ENCODE measurements around the gene TIGD1. TPM values are rescaled to one million over a fixed set of nuclear protein-coding genes. Genes with fewer than 3 reads are reported as not detected.

The TIGD1 gene
- total RNA-seq, 5 donors from 2014 or later (not counting 1 experiment from before 2014, with no cell fraction given) = 15.6 to 20.4 (median 16.9) TPM

- peak in 1 of 4 experiments; percentile 16 for ATAC-seq (replicated peaks in 1 of 4)
- no peaks in the 10 kb centered on the region for H3K27me3 Mint-ChIP-seq
- no peaks in the 10 kb centered on the region for H3K27me3 ChIP-seq (replicated peaks in 1 of 2; ENCODE audit: control insufficient read depth in 2 of 2, extremely low read depth in 1 of 2, insufficient read depth in 2 of 2, low read length in 1 of 2)
- H3K4me1 Mint-ChIP-seq = peaks cover 78 to 82% (median 79%) of the 10 kb centered on the region in 3 donors
- peaks cover 8 to 42% of the 10 kb centered on the region in 2 experiments for H3K4me1 ChIP-seq (ENCODE audit: control insufficient read depth in 1 of 2, extremely low read depth in 1 of 2, insufficient read depth in 2 of 2, low read length in 2 of 2)
- peaks cover 0 to 4% (median 4%) of the 10 kb centered on the region in 3 donors for H3K9me3 Mint-ChIP-seq
- WGBS (ENCODE audit: insufficient coverage) = 2% methylated on average over 10 of the region's 21 CpGs
- H3K36me3 ChIP-seq (ENCODE audit: control insufficient read depth in 2 of 2, extremely low read depth in 1 of 2, insufficient read depth in 1 of 2, low read length in 1 of 2) = peaks cover 0 to 9% of the 10 kb centered on the region in 2 donors
- H3K9me3 ChIP-seq = no peaks in the 10 kb centered on the region
- CTCF ChIA-PET = no interaction called here
- H3K4me3 ChIP-seq (ENCODE audit: control insufficient read depth in 1 of 2, extremely low read depth in 1 of 2, low read length in 1 of 2) = peak overlapping the region; percentile 90 to 98
- peak overlapping the region; percentile 92 for H3K27ac ChIP-seq (ENCODE audit: low read length)
- peaks cover 32% of the 10 kb centered on the region for H3K36me3 Mint-ChIP-seq
- POLR2A ChIA-PET = no interaction called here
- peak overlapping the region; percentile 99 to 100 for H3K27ac Mint-ChIP-seq
- DNase-seq = no peak
- H3K4me3 Mint-ChIP-seq = peak overlapping the region; percentile 98 to 100 (median 99)
Measured at GRCh38 chr2:232549655-232550353, 553 bp downstream of the TIGD1 start.

- Mint-ChIP-seq H3K36me3 (peaks cover 31% of the 10 kb centered on the region), H3K27me3 (no peaks in the 10 kb centered on the region), H3K9me3 (peaks cover 0 to 4% (median 4%) of the 10 kb centered on the region in 3 donors), H3K27ac (peak overlapping the region in 1 of 2 donors; percentile 9), H3K4me1 (peaks cover 69 to 77% (median 69%) of the 10 kb centered on the region in 3 donors), H3K4me3 (no peak overlapping the region)
- H3K9me3 ChIP-seq = no peaks in the 10 kb centered on the region
- peaks cover 0 to 13% of the 10 kb centered on the region in 2 donors for H3K36me3 ChIP-seq (ENCODE audit: control insufficient read depth in 2 of 2, extremely low read depth in 1 of 2, insufficient read depth in 1 of 2, low read length in 1 of 2)
- no CpG with 5 or more reads among the region's 6 CpGs for WGBS (ENCODE audit: insufficient coverage)
- no peak overlapping the region for H3K27ac ChIP-seq (ENCODE audit: low read length)
- H3K4me1 ChIP-seq (ENCODE audit: control insufficient read depth in 1 of 2, extremely low read depth in 1 of 2, insufficient read depth in 2 of 2, low read length in 2 of 2) = peaks cover 8 to 39% of the 10 kb centered on the region in 2 experiments
- ChIA-PET POLR2A (no interaction called here), CTCF (no interaction called here)
- H3K4me3 ChIP-seq (ENCODE audit: control insufficient read depth in 1 of 2, extremely low read depth in 1 of 2, low read length in 1 of 2) = no peak overlapping the region
- ATAC-seq (replicated peaks in 1 of 4) = no peak
- no peaks in the 10 kb centered on the region for H3K27me3 ChIP-seq (replicated peaks in 1 of 2; ENCODE audit: control insufficient read depth in 2 of 2, extremely low read depth in 1 of 2, insufficient read depth in 2 of 2, low read length in 1 of 2)
- DNase-seq = no peak
Measured at GRCh38 chr2:232547991-232548390, 2.4 kb downstream of the TIGD1 start.

- H3K27ac Mint-ChIP-seq = peak overlapping the region in 1 of 2 donors; percentile 22
- WGBS (ENCODE audit: insufficient coverage) = 92% methylated on average over 8 of the region's 17 CpGs
- H3K9me3 ChIP-seq = no peaks in the 10 kb centered on the region
- POLR2A ChIA-PET = no interaction called here
- ATAC-seq (replicated peaks in 1 of 4) (no peak), DNase-seq (no peak)
- peaks cover 0 to 4% (median 4%) of the 10 kb centered on the region in 3 donors for H3K9me3 Mint-ChIP-seq
- CTCF ChIA-PET = interaction anchor here in 1 of 2 donors (0.7 kb wide), 1 partner anchor 452 kb away, joined by 5 read pairs; no protein-coding TSS in a partner anchor
- peaks cover 2 to 22% of the 10 kb centered on the region in 2 experiments for H3K4me1 ChIP-seq (ENCODE audit: control insufficient read depth in 1 of 2, extremely low read depth in 1 of 2, insufficient read depth in 2 of 2, low read length in 2 of 2)
- H3K27ac ChIP-seq (ENCODE audit: low read length) = no peak overlapping the region
- H3K36me3 Mint-ChIP-seq = peaks cover 26% of the 10 kb centered on the region
- peaks cover 0 to 11% of the 10 kb centered on the region in 2 donors for H3K36me3 ChIP-seq (ENCODE audit: control insufficient read depth in 2 of 2, extremely low read depth in 1 of 2, insufficient read depth in 1 of 2, low read length in 1 of 2)
- H3K27me3 Mint-ChIP-seq = no peaks in the 10 kb centered on the region
- H3K4me3 Mint-ChIP-seq = peak overlapping the region in 1 of 3 donors; percentile 41
- H3K4me1 Mint-ChIP-seq = peaks cover 50 to 69% (median 51%) of the 10 kb centered on the region in 3 donors
- H3K27me3 ChIP-seq (replicated peaks in 1 of 2; ENCODE audit: control insufficient read depth in 2 of 2, extremely low read depth in 1 of 2, insufficient read depth in 2 of 2, low read length in 1 of 2) = no peaks in the 10 kb centered on the region
- no peak overlapping the region for H3K4me3 ChIP-seq (ENCODE audit: control insufficient read depth in 1 of 2, extremely low read depth in 1 of 2, low read length in 1 of 2)
Measured at GRCh38 chr2:232545511-232546375, 4.6 kb downstream of the TIGD1 start.

- Mint-ChIP-seq H3K4me1 (peaks cover 47 to 66% (median 49%) of the 10 kb centered on the region in 3 donors), H3K36me3 (peaks cover 26% of the 10 kb centered on the region), H3K27me3 (no peaks in the 10 kb centered on the region), H3K9me3 (peaks cover 0 to 4% (median 4%) of the 10 kb centered on the region in 3 donors), H3K4me3 (no peak overlapping the region), H3K27ac (no peak overlapping the region)
- ATAC-seq (replicated peaks in 1 of 4) (no peak), DNase-seq (no peak)
- Histone ChIP-seq H3K4me3 (ENCODE audit: control insufficient read depth in 1 of 2, extremely low read depth in 1 of 2, low read length in 1 of 2) (no peak overlapping the region), H3K4me1 (ENCODE audit: control insufficient read depth in 1 of 2, extremely low read depth in 1 of 2, insufficient read depth in 2 of 2, low read length in 2 of 2) (peaks cover 2 to 23% of the 10 kb centered on the region in 2 experiments), H3K27me3 (replicated peaks in 1 of 2; ENCODE audit: control insufficient read depth in 2 of 2, extremely low read depth in 1 of 2, insufficient read depth in 2 of 2, low read length in 1 of 2) (no peaks in the 10 kb centered on the region), H3K36me3 (ENCODE audit: control insufficient read depth in 2 of 2, extremely low read depth in 1 of 2, insufficient read depth in 1 of 2, low read length in 1 of 2) (peaks cover 0 to 11% of the 10 kb centered on the region in 2 donors), H3K9me3 (no peaks in the 10 kb centered on the region), H3K27ac (ENCODE audit: low read length) (no peak overlapping the region)
- ChIA-PET CTCF (no interaction called here), POLR2A (interaction anchor here in 1 of 2 donors (0.7 kb wide), 1 partner anchor 1076 kb away, joined by 3 read pairs; no protein-coding TSS in a partner anchor)
- WGBS (ENCODE audit: insufficient coverage) = 94% methylated on average over 4 of the region's 6 CpGs
Measured at GRCh38 chr2:232544674-232545073, 5.7 kb downstream of the TIGD1 start.

- H3K27ac ChIP-seq (ENCODE audit: low read length) = no peak overlapping the region
- no peak overlapping the region for H3K4me3 ChIP-seq (ENCODE audit: control insufficient read depth in 1 of 2, extremely low read depth in 1 of 2, low read length in 1 of 2)
- Mint-ChIP-seq H3K27ac (no peak overlapping the region), H3K9me3 (peaks cover 0 to 4% (median 4%) of the 10 kb centered on the region in 3 donors), H3K4me1 (peaks cover 42 to 60% (median 43%) of the 10 kb centered on the region in 3 donors), H3K4me3 (no peak overlapping the region), H3K36me3 (peaks cover 26% of the 10 kb centered on the region), H3K27me3 (no peaks in the 10 kb centered on the region)
- ChIA-PET CTCF (no interaction called here), POLR2A (interaction anchor here in 1 of 2 donors (0.7 kb wide), 1 partner anchor 1076 kb away, joined by 3 read pairs; no protein-coding TSS in a partner anchor)
- peaks cover 0 to 11% of the 10 kb centered on the region in 2 donors for H3K36me3 ChIP-seq (ENCODE audit: control insufficient read depth in 2 of 2, extremely low read depth in 1 of 2, insufficient read depth in 1 of 2, low read length in 1 of 2)
- H3K4me1 ChIP-seq (ENCODE audit: control insufficient read depth in 1 of 2, extremely low read depth in 1 of 2, insufficient read depth in 2 of 2, low read length in 2 of 2) = peaks cover 0 to 24% of the 10 kb centered on the region in 2 experiments
- WGBS (ENCODE audit: insufficient coverage) = 96% methylated on average over 10 of the region's 19 CpGs
- DNase-seq (no peak), ATAC-seq (replicated peaks in 1 of 4) (no peak)
- H3K27me3 ChIP-seq (replicated peaks in 1 of 2; ENCODE audit: control insufficient read depth in 2 of 2, extremely low read depth in 1 of 2, insufficient read depth in 2 of 2, low read length in 1 of 2) = no peaks in the 10 kb centered on the region
- no peaks in the 10 kb centered on the region for H3K9me3 ChIP-seq
Measured at GRCh38 chr2:232543928-232544631, 6.3 kb downstream of the TIGD1 start.
